Activated naive CD4-positive, alpha-beta T cell treated with anti-CD3 and anti-CD28 coated beads, Interleukin-2, amount 10 ng/mL, durations not matched to agents 7 days and 5 days (primary cell): Measurements from ENCODE around the gene PLCG2.
"Not testable (repeated sequence)": the region's sequence is repeated elsewhere in the genome, so short reads cannot be mapped to it uniquely, and the experiment has no call there.

Experiments
- CTCF ChIA-PET: fragments of 350-600 bp; sonication (Branson Sonifier 250); formaldehyde crosslinking; loops from one replicate; lab custom pipeline; 2021; ENCODE audit warnings: antibody characterized with exemption; lab: Charles Lee
- DNase-seq: peaks from one replicate; pipeline ENCODE4 v3.0.0-alpha.2; 2020
- H3K27ac Mint-ChIP-seq: one replicate; pipeline ENCODE4 v1.8.0; 2021; ENCODE audit warnings: mild to moderate bottlenecking, moderate library complexity, mixed read lengths
- H3K27me3 Mint-ChIP-seq: one replicate; pipeline ENCODE4 v1.8.0; 2021; ENCODE audit warnings: mild to moderate bottlenecking, mixed read lengths
- H3K36me3 Mint-ChIP-seq: one replicate; pipeline ENCODE4 v1.8.0; 2021; ENCODE audit warnings: mixed read lengths
- H3K4me1 Mint-ChIP-seq: one replicate; pipeline ENCODE4 v1.8.0; 2021; ENCODE audit warnings: mixed read lengths
- H3K4me3 Mint-ChIP-seq: one replicate; pipeline ENCODE4 v1.8.0; 2021; ENCODE audit warnings: mild to moderate bottlenecking, moderate library complexity, mixed read lengths
- H3K9me3 Mint-ChIP-seq: one replicate; pipeline ENCODE4 v1.8.0; 2021; ENCODE audit warnings: mixed read lengths

PLCG2 gene

GRCh38 chr16:81786321-81786720 lies 7.2 kb downstream of the PLCG2 start:
- no peak for DNase-seq
- no peak overlapping the region for H3K27ac Mint-ChIP-seq
- H3K9me3 Mint-ChIP-seq = no peaks in the 10 kb centered on the region
- no peaks in the 10 kb centered on the region for H3K4me1 Mint-ChIP-seq
- peaks cover 51% of the 10 kb centered on the region for H3K27me3 Mint-ChIP-seq
- CTCF ChIA-PET = interaction anchor here (0.6 to 1.0 kb wide), 2 partner anchors 43 to 92 kb away, joined by 3 read pairs; no protein-coding TSS in a partner anchor
- H3K36me3 Mint-ChIP-seq = no peaks in the 10 kb centered on the region
- H3K4me3 Mint-ChIP-seq = no peak overlapping the region

- CTCF ChIA-PET = interaction anchor here (1.0 kb wide), 1 partner anchor 91 kb away, joined by 3 read pairs; no protein-coding TSS in a partner anchor
- Mint-ChIP-seq H3K27me3 (peaks cover 48% of the 10 kb centered on the region), H3K9me3 (no peaks in the 10 kb centered on the region), H3K4me1 (no peaks in the 10 kb centered on the region), H3K27ac (no peak overlapping the region), H3K4me3 (no peak overlapping the region), H3K36me3 (no peaks in the 10 kb centered on the region)
- no peak for DNase-seq
Observed at GRCh38 chr16:81786868-81787267, 7.8 kb downstream of the PLCG2 start.

- no peaks in the 10 kb centered on the region for H3K9me3 Mint-ChIP-seq
- H3K4me3 Mint-ChIP-seq = no peak overlapping the region
- peaks cover 41% of the 10 kb centered on the region for H3K27me3 Mint-ChIP-seq
- H3K36me3 Mint-ChIP-seq = no peaks in the 10 kb centered on the region
- no peak overlapping the region for H3K27ac Mint-ChIP-seq
- CTCF ChIA-PET = interaction anchor here (0.9 kb wide), 1 partner anchor 13 kb away, joined by 3 read pairs; no protein-coding TSS in a partner anchor
- no peaks in the 10 kb centered on the region for H3K4me1 Mint-ChIP-seq
- no peak for DNase-seq
Observed at GRCh38 chr16:81787659-81788058, 8.6 kb downstream of the PLCG2 start.

- H3K27ac Mint-ChIP-seq = no peak overlapping the region
- CTCF ChIA-PET = interaction anchor here (1.9 kb wide), 1 partner anchor 84 kb away, joined by 6 read pairs; no protein-coding TSS in a partner anchor
- DNase-seq = no peak
Observed at GRCh38 chr16:81790277-81790676, 11.2 kb downstream of the PLCG2 start.

GRCh38 chr16:81790830-81791435 lies 11.8 kb downstream of the PLCG2 start:
- CTCF ChIA-PET = interaction anchor here (1.9 kb wide), 1 partner anchor 83 kb away, joined by 6 read pairs; no protein-coding TSS in a partner anchor
- DNase-seq = no peak
- H3K4me3 Mint-ChIP-seq = no peak overlapping the region
- H3K27ac Mint-ChIP-seq = no peak overlapping the region
- no peaks in the 10 kb centered on the region for H3K9me3 Mint-ChIP-seq
- H3K4me1 Mint-ChIP-seq = no peaks in the 10 kb centered on the region
- H3K27me3 Mint-ChIP-seq = peaks cover 9% of the 10 kb centered on the region
- H3K36me3 Mint-ChIP-seq = no peaks in the 10 kb centered on the region

More at GRCh38 chr16:81790277-81790676, 11.2 kb downstream of the PLCG2 start:
- Mint-ChIP-seq H3K4me3 (no peak overlapping the region), H3K27me3 (peaks cover 15% of the 10 kb centered on the region), H3K4me1 (no peaks in the 10 kb centered on the region), H3K9me3 (no peaks in the 10 kb centered on the region), H3K36me3 (no peaks in the 10 kb centered on the region)

- no peak for DNase-seq
- CTCF ChIA-PET = interaction anchor here (1.0 to 1.5 kb wide), 3 partner anchors 24 to 93 kb away, joined by 3 to 4 read pairs (median 3); no protein-coding TSS in a partner anchor
- Mint-ChIP-seq H3K27me3 (peaks cover 4% of the 10 kb centered on the region), H3K4me1 (peaks cover 9% of the 10 kb centered on the region), H3K27ac (no peak overlapping the region), H3K9me3 (no peaks in the 10 kb centered on the region), H3K36me3 (no peaks in the 10 kb centered on the region), H3K4me3 (no peak overlapping the region)
Observed at GRCh38 chr16:81792828-81793227, 13.7 kb downstream of the PLCG2 start.

GRCh38 chr16:81795193-81795592 lies 16.1 kb downstream of the PLCG2 start:
- H3K9me3 Mint-ChIP-seq = no peaks in the 10 kb centered on the region
- H3K36me3 Mint-ChIP-seq = no peaks in the 10 kb centered on the region
- peaks cover 22% of the 10 kb centered on the region for H3K4me1 Mint-ChIP-seq
- H3K27ac Mint-ChIP-seq = no peak overlapping the region
- H3K27me3 Mint-ChIP-seq = peaks cover 4% of the 10 kb centered on the region
- no peak overlapping the region for H3K4me3 Mint-ChIP-seq
- CTCF ChIA-PET = no interaction called here
- DNase-seq = no peak

- H3K9me3 Mint-ChIP-seq = no peaks in the 10 kb centered on the region
- H3K4me3 Mint-ChIP-seq = no peak overlapping the region
- H3K4me1 Mint-ChIP-seq = peaks cover 22% of the 10 kb centered on the region
- H3K27ac Mint-ChIP-seq = no peak overlapping the region
- H3K36me3 Mint-ChIP-seq = no peaks in the 10 kb centered on the region
- DNase-seq = no peak
- peaks cover under 1% of the 10 kb centered on the region for H3K27me3 Mint-ChIP-seq
- CTCF ChIA-PET = no interaction called here
Observed at GRCh38 chr16:81796035-81796434, 16.9 kb downstream of the PLCG2 start.

- Mint-ChIP-seq H3K9me3 (no peaks in the 10 kb centered on the region), H3K4me1 (peaks cover 22% of the 10 kb centered on the region), H3K36me3 (no peaks in the 10 kb centered on the region), H3K27ac (no peak overlapping the region), H3K4me3 (no peak overlapping the region), H3K27me3 (no peaks in the 10 kb centered on the region)
- no peak for DNase-seq
- CTCF ChIA-PET = no interaction called here
Observed at GRCh38 chr16:81796583-81797346, 17.7 kb downstream of the PLCG2 start.

GRCh38 chr16:81797443-81797842 lies 18.4 kb downstream of the PLCG2 start:
- H3K27ac Mint-ChIP-seq = no peak overlapping the region
- no peaks in the 10 kb centered on the region for H3K9me3 Mint-ChIP-seq
- no peak overlapping the region for H3K4me3 Mint-ChIP-seq
- CTCF ChIA-PET = interaction anchor here (1.2 to 1.7 kb wide), 2 partner anchors 77 to 82 kb away, joined by 3 to 16 read pairs; no protein-coding TSS in a partner anchor
- H3K27me3 Mint-ChIP-seq = no peaks in the 10 kb centered on the region
- no peaks in the 10 kb centered on the region for H3K36me3 Mint-ChIP-seq
- DNase-seq = no peak
- peaks cover 22% of the 10 kb centered on the region for H3K4me1 Mint-ChIP-seq

GRCh38 chr16:81798311-81799137 lies 19.4 kb downstream of the PLCG2 start:
- peak; percentile 31 for DNase-seq

GRCh38 chr16:81799138-81799504 lies 20.0 kb downstream of the PLCG2 start:
- H3K9me3 Mint-ChIP-seq = no peaks in the 10 kb centered on the region
- DNase-seq = no peak
- CTCF ChIA-PET = interaction anchor here (1.2 to 1.7 kb wide), 4 partner anchors 10 to 434 kb away, joined by 3 to 16 read pairs (median 4); no protein-coding TSS in a partner anchor
- H3K36me3 Mint-ChIP-seq = no peaks in the 10 kb centered on the region
- peaks cover 22% of the 10 kb centered on the region for H3K4me1 Mint-ChIP-seq
- H3K4me3 Mint-ChIP-seq = no peak overlapping the region
- H3K27me3 Mint-ChIP-seq = no peaks in the 10 kb centered on the region
- H3K27ac Mint-ChIP-seq = peak overlapping the region; percentile 71

More at GRCh38 chr16:81798311-81799137, 19.4 kb downstream of the PLCG2 start:
- no peaks in the 10 kb centered on the region for H3K9me3 Mint-ChIP-seq
- H3K4me3 Mint-ChIP-seq = peak overlapping the region; percentile 25
- peak overlapping the region; percentile 71 for H3K27ac Mint-ChIP-seq
- CTCF ChIA-PET = interaction anchor here (0.9 to 1.7 kb wide), 7 partner anchors 11 to 433 kb away, joined by 3 to 16 read pairs (median 4); no protein-coding TSS in a partner anchor
- H3K27me3 Mint-ChIP-seq = no peaks in the 10 kb centered on the region
- H3K36me3 Mint-ChIP-seq = no peaks in the 10 kb centered on the region
- H3K4me1 Mint-ChIP-seq = peaks cover 22% of the 10 kb centered on the region

- CTCF ChIA-PET, H3K27me3 Mint-ChIP-seq, H3K9me3 Mint-ChIP-seq, H3K36me3 Mint-ChIP-seq, H3K4me3 Mint-ChIP-seq, H3K27ac Mint-ChIP-seq, DNase-seq: not testable (repeated sequence)
- H3K4me1 Mint-ChIP-seq = peaks cover 15% of the 10 kb centered on the region
Observed at GRCh38 chr16:81801724-81802123, 22.6 kb downstream of the PLCG2 start.

GRCh38 chr16:81803332-81803731 lies 24.2 kb downstream of the PLCG2 start:
- H3K9me3 Mint-ChIP-seq = no peaks in the 10 kb centered on the region
- peaks cover 11% of the 10 kb centered on the region for H3K4me1 Mint-ChIP-seq
- H3K36me3 Mint-ChIP-seq = no peaks in the 10 kb centered on the region
- no peak overlapping the region for H3K27ac Mint-ChIP-seq
- no peak overlapping the region for H3K4me3 Mint-ChIP-seq
- no peak for DNase-seq
- H3K27me3 Mint-ChIP-seq = no peaks in the 10 kb centered on the region
- CTCF ChIA-PET = no interaction called here
